ENCODE results near the gene GPC6. TPM values are rescaled to one million over a fixed set of nuclear protein-coding genes. Genes with fewer than 3 reads are reported as not detected.
A peak's percentile ranks its signal among the peaks of the same experiment; 100 is the strongest.

The GPC6 gene
- total RNA-seq (not detected in 2 replicates), polyA plus RNA-seq (0.01 TPM in 1 of 2 replicates, not detected in the other), polyA minus RNA-seq (not detected in 2 replicates), Bru-seq, nascent RNA (percentile 4 among the genes with signal in this experiment), BruChase-seq, experiment 1, labeled RNA remaining after a 6-hour chase (percentile 3 among the genes with signal in this experiment), BruChase-seq, experiment 2, labeled RNA remaining after a 2-hour chase (percentile 3 among the genes with signal in this experiment)
- polyA plus RNA-seq (2011; cell fraction: cytosol; rRNA removed): not detected in 2 replicates
- polyA plus RNA-seq (2011; cell fraction: nucleus; rRNA removed): not detected in 2 replicates
- not detected in 2 replicates for polyA plus RNA-seq (2012)
- not detected for polyA minus RNA-seq (2011; cell fraction: cytosol; rRNA and poly(A)+ RNA removed)
- polyA minus RNA-seq (2011; cell fraction: nucleus; rRNA and poly(A)+ RNA removed): not detected in 2 replicates
- long read RNA-seq: 0 reads

DNA sequence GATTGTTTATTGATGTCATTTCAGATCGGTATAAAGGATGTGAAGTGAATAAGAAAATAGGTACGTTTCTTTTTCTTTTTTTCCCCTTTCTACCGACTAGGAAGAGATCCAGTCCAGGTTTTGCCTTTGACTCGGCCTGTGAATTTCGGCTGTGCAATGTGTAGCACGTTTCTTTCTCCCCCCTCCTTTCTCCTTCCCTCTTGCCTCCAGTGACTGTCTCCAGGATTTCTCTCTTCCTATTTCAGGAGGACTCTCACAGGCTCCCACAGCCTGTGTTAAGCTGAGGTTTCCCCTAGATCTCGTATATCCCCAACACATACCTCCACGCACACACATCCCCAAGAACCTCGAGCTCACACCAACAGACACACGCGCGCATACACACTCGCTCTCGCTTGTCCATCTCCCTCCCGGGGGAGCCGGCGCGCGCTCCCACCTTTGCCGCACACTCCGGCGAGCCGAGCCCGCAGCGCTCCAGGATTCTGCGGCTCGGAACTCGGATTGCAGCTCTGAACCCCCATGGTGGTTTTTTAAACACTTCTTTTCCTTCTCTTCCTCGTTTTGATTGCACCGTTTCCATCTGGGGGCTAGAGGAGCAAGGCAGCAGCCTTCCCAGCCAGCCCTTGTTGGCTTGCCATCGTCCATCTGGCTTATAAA lies at the start of gene GPC6:
Gene GPC6 (plus strand): TSS at position 185 of the 657 bp plus-strand sequence.
- H3K36me3 ChIP-seq (ENCODE audit: control insufficient read depth in 2 of 2, extremely low read depth in 1 of 2, insufficient read depth in 2 of 2, low read length in 2 of 2): no peaks in the 10 kb centered on the region
- no peak within 1 kb of the TSS for H3K27ac ChIP-seq (ENCODE audit: insufficient read depth, low read depth, low read length)
- H3K27me3 ChIP-seq (ENCODE audit: control insufficient read depth in 2 of 2, insufficient read depth in 2 of 2, low read length in 2 of 2): no peaks in the 10 kb centered on the region
- no peaks in the 10 kb centered on the region for H3K4me1 ChIP-seq (ENCODE audit: control insufficient read depth, extremely low read depth, insufficient read depth, low read length)
- dilution Hi-C loops (cut with MboI; ENCODE audit: extremely low pct_ligation_motif_present, low sequenced_read_pairs) (no loop called here), intact Hi-C loops (cut with micrococcal nuclease) (no loop called here)
- H3K9me1 ChIP-seq (replicated peaks; ENCODE audit: control insufficient read depth, extremely low read depth, insufficient read depth, low read length): no peaks in the 10 kb centered on the region
- ChIA-PET POLR2A (no interaction called here), CTCF (no interaction called here)
- H2AFZ ChIP-seq (ENCODE audit: low read depth, low read length): no peak within 1 kb of the TSS
- DNase-seq (ENCODE audit: low read depth, low spot score) (no peak), FAIRE-seq (no peak)
- no peaks in the 10 kb centered on the region for H4K20me1 ChIP-seq (replicated peaks; ENCODE audit: control insufficient read depth, extremely low read depth, insufficient read depth, low read length)
- H3K4me2 ChIP-seq (ENCODE audit: insufficient read depth, low read length): no peak within 1 kb of the TSS
- H3K9me3 ChIP-seq (replicated peaks; ENCODE audit: control insufficient read depth, insufficient read depth, low read length): peaks cover 3% of the 10 kb centered on the region
- no peak for TF ChIP-seq POLR2AphosphoS5 (IDR thresholded peaks at IDR 0.05; ENCODE audit: insufficient read depth, low read depth, low read length)
- TF ChIP-seq, protein P1, sequence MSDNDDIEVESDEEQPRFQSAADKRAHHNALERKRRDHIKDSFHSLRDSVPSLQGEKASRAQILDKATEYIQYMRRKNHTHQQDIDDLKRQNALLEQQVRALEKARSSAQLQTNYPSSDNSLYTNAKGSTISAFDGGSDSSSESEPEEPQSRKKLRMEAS (IDR thresholded peaks at IDR 0.05; ENCODE audit: insufficient read depth, insufficient read length): no peak
- TF ChIP-seq POLR2A (IDR thresholded peaks at IDR 0.05; ENCODE audit: low read depth, low read length): no peak
- TF ChIP-seq FOS (IDR thresholded peaks at IDR 0.05; ENCODE audit: borderline replicate concordance, insufficient read depth, low read length): no peak
- TF ChIP-seq MYC (IDR thresholded peaks at IDR 0.05; ENCODE audit: low read depth, low read length): no peak
- TF ChIP-seq GATA2 (IDR thresholded peaks at IDR 0.05; ENCODE audit: insufficient read depth, insufficient read length, low read depth, low read length): no peak
- no peak for TF ChIP-seq JUN (IDR thresholded peaks at IDR 0.05; ENCODE audit: borderline replicate concordance, insufficient read depth, insufficient read length, low read depth)
- no peak for TF ChIP-seq EZH2 (IDR thresholded peaks at IDR 0.05; ENCODE audit: borderline replicate concordance, low read depth, low read length, severe bottlenecking)
- TF ChIP-seq, protein P2, sequence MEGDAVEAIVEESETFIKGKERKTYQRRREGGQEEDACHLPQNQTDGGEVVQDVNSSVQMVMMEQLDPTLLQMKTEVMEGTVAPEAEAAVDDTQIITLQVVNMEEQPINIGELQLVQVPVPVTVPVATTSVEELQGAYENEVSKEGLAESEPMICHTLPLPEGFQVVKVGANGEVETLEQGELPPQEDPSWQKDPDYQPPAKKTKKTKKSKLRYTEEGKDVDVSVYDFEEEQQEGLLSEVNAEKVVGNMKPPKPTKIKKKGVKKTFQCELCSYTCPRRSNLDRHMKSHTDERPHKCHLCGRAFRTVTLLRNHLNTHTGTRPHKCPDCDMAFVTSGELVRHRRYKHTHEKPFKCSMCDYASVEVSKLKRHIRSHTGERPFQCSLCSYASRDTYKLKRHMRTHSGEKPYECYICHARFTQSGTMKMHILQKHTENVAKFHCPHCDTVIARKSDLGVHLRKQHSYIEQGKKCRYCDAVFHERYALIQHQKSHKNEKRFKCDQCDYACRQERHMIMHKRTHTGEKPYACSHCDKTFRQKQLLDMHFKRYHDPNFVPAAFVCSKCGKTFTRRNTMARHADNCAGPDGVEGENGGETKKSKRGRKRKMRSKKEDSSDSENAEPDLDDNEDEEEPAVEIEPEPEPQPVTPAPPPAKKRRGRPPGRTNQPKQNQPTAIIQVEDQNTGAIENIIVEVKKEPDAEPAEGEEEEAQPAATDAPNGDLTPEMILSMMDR (IDR thresholded peaks at IDR 0.05; ENCODE audit: extremely low read depth in 1 of 2, insufficient read depth in 1 of 2, low read depth in 1 of 2, low read length in 2 of 2): no peak
- H3K79me2 ChIP-seq (ENCODE audit: control insufficient read depth, insufficient read depth, low read length): no peaks in the 10 kb centered on the region
- no peak within 1 kb of the TSS for H3K4me3 ChIP-seq (replicated peaks in 1 of 3; ENCODE audit: insufficient read depth in 1 of 3, low read depth in 1 of 3, low read length in 3 of 3)
- no peak within 1 kb of the TSS for H3K9ac ChIP-seq (replicated peaks; ENCODE audit: extremely low read depth, insufficient read depth, low read length)
- BruUV-seq (replicated peaks): no TSS peak

Data from endothelial cell of umbilical vein (primary cell).